ENCODE results near the gene TMEM158.

Gene TMEM158

GRCh38 chr3:45234250-45234649 is 8.2 kb upstream of the TMEM158 start:
- Histone ChIP-seq H3K4me3 (ENCODE audit: low read length) (no peak overlapping the region), H3K27me3 (ENCODE audit: control insufficient read depth, insufficient read depth, low read length) (no peaks in the 10 kb centered on the region), H3K27ac (ENCODE audit: low read length) (no peak overlapping the region), H3K4me1 (ENCODE audit: control insufficient read depth, insufficient read depth, low read length) (no peaks in the 10 kb centered on the region; the same call in 1 of the 2 replicates), H3K36me3 (ENCODE audit: control insufficient read depth, insufficient read depth, low read length) (no peaks in the 10 kb centered on the region), H3K9me3 (ENCODE audit: control insufficient read depth, insufficient read depth, low read length) (no peaks in the 10 kb centered on the region)
- no CpG with 5 or more reads among the region's 1 CpG for WGBS (ENCODE audit: insufficient coverage, insufficient read length)
- no peak for DNase-seq (ENCODE audit: low read depth, low spot score)

- Histone ChIP-seq H3K27me3 (ENCODE audit: control insufficient read depth, insufficient read depth, low read length) (no peaks in the 10 kb centered on the region), H3K4me3 (ENCODE audit: low read length) (no peak overlapping the region), H3K36me3 (ENCODE audit: control insufficient read depth, insufficient read depth, low read length) (no peaks in the 10 kb centered on the region), H3K9me3 (ENCODE audit: control insufficient read depth, insufficient read depth, low read length) (no peaks in the 10 kb centered on the region), H3K27ac (ENCODE audit: low read length) (no peak overlapping the region), H3K4me1 (ENCODE audit: control insufficient read depth, insufficient read depth, low read length) (no peaks in the 10 kb centered on the region; the same call in 1 of the 2 replicates)
- no peak for DNase-seq (ENCODE audit: low read depth, low spot score)
Measured at GRCh38 chr3:45232521-45232920, 6.4 kb upstream of the TMEM158 start.

- Histone ChIP-seq H3K27me3 (ENCODE audit: control insufficient read depth, insufficient read depth, low read length) (no peaks in the 10 kb centered on the region), H3K36me3 (ENCODE audit: control insufficient read depth, insufficient read depth, low read length) (no peaks in the 10 kb centered on the region), H3K4me3 (ENCODE audit: low read length) (no peak overlapping the region), H3K9me3 (ENCODE audit: control insufficient read depth, insufficient read depth, low read length) (no peaks in the 10 kb centered on the region), H3K4me1 (ENCODE audit: control insufficient read depth, insufficient read depth, low read length) (peaks cover 2% of the 10 kb centered on the region; the same call in 1 of the 2 replicates), H3K27ac (ENCODE audit: low read length) (no peak overlapping the region)
- DNase-seq (ENCODE audit: low read depth, low spot score): no peak
- no CpG with 5 or more reads among the region's 6 CpGs for WGBS (ENCODE audit: insufficient coverage, insufficient read length)
Measured at GRCh38 chr3:45227946-45228345, 1.9 kb upstream of the TMEM158 start.

- WGBS (ENCODE audit: insufficient coverage, insufficient read length): no CpG with 5 or more reads among the region's 7 CpGs
- Histone ChIP-seq H3K4me3 (ENCODE audit: low read length) (no peak overlapping the region), H3K9me3 (ENCODE audit: control insufficient read depth, insufficient read depth, low read length) (no peaks in the 10 kb centered on the region), H3K27ac (ENCODE audit: low read length) (no peak overlapping the region), H3K4me1 (ENCODE audit: control insufficient read depth, insufficient read depth, low read length) (peaks cover 2% of the 10 kb centered on the region; the same call in 1 of the 2 replicates), H3K27me3 (ENCODE audit: control insufficient read depth, insufficient read depth, low read length) (no peaks in the 10 kb centered on the region), H3K36me3 (ENCODE audit: control insufficient read depth, insufficient read depth, low read length) (no peaks in the 10 kb centered on the region)
- DNase-seq (ENCODE audit: low read depth, low spot score): no peak
Measured at GRCh38 chr3:45227071-45227820, 1.2 kb upstream of the TMEM158 start.

GRCh38 chr3:45225465-45226205 is 452 bp downstream of the TMEM158 start:
- WGBS (ENCODE audit: insufficient coverage, insufficient read length): no CpG with 5 or more reads among the region's 131 CpGs
- H3K4me1 ChIP-seq (ENCODE audit: control insufficient read depth, insufficient read depth, low read length): peaks cover 2% of the 10 kb centered on the region; the same call in 1 of the 2 replicates
- H3K27me3 ChIP-seq (ENCODE audit: control insufficient read depth, insufficient read depth, low read length): no peaks in the 10 kb centered on the region
- H3K36me3 ChIP-seq (ENCODE audit: control insufficient read depth, insufficient read depth, low read length): no peaks in the 10 kb centered on the region
- DNase-seq (ENCODE audit: low read depth, low spot score): no peak
- H3K27ac ChIP-seq (ENCODE audit: low read length): no peak overlapping the region
- H3K4me3 ChIP-seq (ENCODE audit: low read length): peak overlapping the region; percentile 68; the same call in 1 of the 2 replicates
- no peaks in the 10 kb centered on the region for H3K9me3 ChIP-seq (ENCODE audit: control insufficient read depth, insufficient read depth, low read length)

- Histone ChIP-seq H3K27me3 (ENCODE audit: control insufficient read depth, insufficient read depth, low read length) (no peaks in the 10 kb centered on the region), H3K27ac (ENCODE audit: low read length) (no peak overlapping the region), H3K4me3 (ENCODE audit: low read length) (peak overlapping the region; percentile 68), H3K36me3 (ENCODE audit: control insufficient read depth, insufficient read depth, low read length) (no peaks in the 10 kb centered on the region), H3K9me3 (ENCODE audit: control insufficient read depth, insufficient read depth, low read length) (no peaks in the 10 kb centered on the region), H3K4me1 (ENCODE audit: control insufficient read depth, insufficient read depth, low read length) (peaks cover 2% of the 10 kb centered on the region; the same call in 1 of the 2 replicates)
- WGBS (ENCODE audit: insufficient coverage, insufficient read length): no CpG with 5 or more reads among the region's 62 CpGs
- no peak for DNase-seq (ENCODE audit: low read depth, low spot score)
Measured at GRCh38 chr3:45224824-45225464, 1.1 kb downstream of the TMEM158 start.

GRCh38 chr3:45223889-45224727 is 2.0 kb downstream of the TMEM158 start:
- no peak for DNase-seq (ENCODE audit: low read depth, low spot score)
- peak overlapping the region; percentile 0; the same call in 1 of the 2 replicates for H3K4me3 ChIP-seq (ENCODE audit: low read length)
- H3K36me3 ChIP-seq (ENCODE audit: control insufficient read depth, insufficient read depth, low read length): no peaks in the 10 kb centered on the region
- 100% methylated on average over 1 of the region's 9 CpGs for WGBS (ENCODE audit: insufficient coverage, insufficient read length)
- no peaks in the 10 kb centered on the region for H3K27me3 ChIP-seq (ENCODE audit: control insufficient read depth, insufficient read depth, low read length)
- no peaks in the 10 kb centered on the region for H3K9me3 ChIP-seq (ENCODE audit: control insufficient read depth, insufficient read depth, low read length)
- no peak overlapping the region for H3K27ac ChIP-seq (ENCODE audit: low read length)
- peaks cover 2% of the 10 kb centered on the region; the same call in 1 of the 2 replicates for H3K4me1 ChIP-seq (ENCODE audit: control insufficient read depth, insufficient read depth, low read length)

GRCh38 chr3:45219694-45220093 is 6.4 kb downstream of the TMEM158 start:
- Histone ChIP-seq H3K27ac (ENCODE audit: low read length) (no peak overlapping the region), H3K9me3 (ENCODE audit: control insufficient read depth, insufficient read depth, low read length) (no peaks in the 10 kb centered on the region), H3K36me3 (ENCODE audit: control insufficient read depth, insufficient read depth, low read length) (no peaks in the 10 kb centered on the region), H3K4me1 (ENCODE audit: control insufficient read depth, insufficient read depth, low read length) (no peaks in the 10 kb centered on the region; the same call in 1 of the 2 replicates), H3K27me3 (ENCODE audit: control insufficient read depth, insufficient read depth, low read length) (no peaks in the 10 kb centered on the region), H3K4me3 (ENCODE audit: low read length) (no peak overlapping the region)
- WGBS (ENCODE audit: insufficient coverage, insufficient read length): no CpG with 5 or more reads among the region's 8 CpGs
- DNase-seq (ENCODE audit: low read depth, low spot score): no peak

- no peak overlapping the region for H3K27ac ChIP-seq (ENCODE audit: low read length)
- H3K4me3 ChIP-seq (ENCODE audit: low read length): no peak overlapping the region
- no peaks in the 10 kb centered on the region for H3K9me3 ChIP-seq (ENCODE audit: control insufficient read depth, insufficient read depth, low read length)
- H3K27me3 ChIP-seq (ENCODE audit: control insufficient read depth, insufficient read depth, low read length): no peaks in the 10 kb centered on the region
- no peaks in the 10 kb centered on the region for H3K4me1 ChIP-seq (ENCODE audit: control insufficient read depth, insufficient read depth, low read length)
- no peak for DNase-seq (ENCODE audit: low read depth, low spot score)
- no CpG with 5 or more reads among the region's 11 CpGs for WGBS (ENCODE audit: insufficient coverage, insufficient read length)
- H3K36me3 ChIP-seq (ENCODE audit: control insufficient read depth, insufficient read depth, low read length): no peaks in the 10 kb centered on the region
Measured at GRCh38 chr3:45218578-45219390, 7.3 kb downstream of the TMEM158 start.

Data from iPS DF 6.9 (cell line).